Measurements from ENCODE around the gene PPP1R12C.

- TF ChIP-seq, protein P1, sequence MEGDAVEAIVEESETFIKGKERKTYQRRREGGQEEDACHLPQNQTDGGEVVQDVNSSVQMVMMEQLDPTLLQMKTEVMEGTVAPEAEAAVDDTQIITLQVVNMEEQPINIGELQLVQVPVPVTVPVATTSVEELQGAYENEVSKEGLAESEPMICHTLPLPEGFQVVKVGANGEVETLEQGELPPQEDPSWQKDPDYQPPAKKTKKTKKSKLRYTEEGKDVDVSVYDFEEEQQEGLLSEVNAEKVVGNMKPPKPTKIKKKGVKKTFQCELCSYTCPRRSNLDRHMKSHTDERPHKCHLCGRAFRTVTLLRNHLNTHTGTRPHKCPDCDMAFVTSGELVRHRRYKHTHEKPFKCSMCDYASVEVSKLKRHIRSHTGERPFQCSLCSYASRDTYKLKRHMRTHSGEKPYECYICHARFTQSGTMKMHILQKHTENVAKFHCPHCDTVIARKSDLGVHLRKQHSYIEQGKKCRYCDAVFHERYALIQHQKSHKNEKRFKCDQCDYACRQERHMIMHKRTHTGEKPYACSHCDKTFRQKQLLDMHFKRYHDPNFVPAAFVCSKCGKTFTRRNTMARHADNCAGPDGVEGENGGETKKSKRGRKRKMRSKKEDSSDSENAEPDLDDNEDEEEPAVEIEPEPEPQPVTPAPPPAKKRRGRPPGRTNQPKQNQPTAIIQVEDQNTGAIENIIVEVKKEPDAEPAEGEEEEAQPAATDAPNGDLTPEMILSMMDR (IDR thresholded peaks at IDR 0.05): no peak
- TF ChIP-seq ZFX (IDR thresholded peaks at IDR 0.05; ENCODE audit: borderline replicate concordance): no peak
Observed at GRCh38 chr19:55053735-55054134, 63.7 kb downstream of the PPP1R12C start.
